ENCODE data around the gene DPCD. TPM values are rescaled to one million over a fixed set of nuclear protein-coding genes. Genes with fewer than 3 reads are reported as not detected.

Gene DPCD
- total and polyA plus RNA-seq, 10 of the 15 experiments (the other 5 are each of a cell fraction or from before 2014, with no cell fraction given) = 9.7 to 50.9 (median 26.3) TPM

GRCh38 chr10:101562231-101562630 is 25.9 kb upstream of the DPCD start:
- DNase-seq (ENCODE audit: low read depth, low spot score) (no peak), ATAC-seq (no peak), FAIRE-seq (no peak)
- Histone ChIP-seq H3K36me3 (ENCODE audit: control insufficient read depth in 2 of 2, insufficient read depth in 2 of 2, low read length in 1 of 2) (no peaks in the 10 kb centered on the region), H3K9me3 (replicated peaks; ENCODE audit: control insufficient read depth, insufficient read depth, low read length) (no peaks in the 10 kb centered on the region), H3K4me1 (ENCODE audit: control insufficient read depth, insufficient read depth, low read length) (peaks cover 18% of the 10 kb centered on the region), H4K20me1 (ENCODE audit: control insufficient read depth, insufficient read depth) (no peaks in the 10 kb centered on the region), H3K27ac (ENCODE audit: control insufficient read depth, insufficient read depth) (no peak overlapping the region), H3K9ac (ENCODE audit: control insufficient read depth, insufficient read depth, low read length) (no peak overlapping the region), H3K79me2 (ENCODE audit: control insufficient read depth, insufficient read depth, low read length) (no peaks in the 10 kb centered on the region), H2AFZ (ENCODE audit: control insufficient read depth, low read depth, low read length) (no peak overlapping the region), H3K27me3 (replicated peaks in 1 of 2; ENCODE audit: control insufficient read depth in 2 of 2, insufficient read depth in 2 of 2, low read length in 1 of 2) (peaks cover 0 to 4% of the 10 kb centered on the region in 2 experiments; a peak in 1 of 4 replicates), H3K4me3 (no peak overlapping the region), H3K4me2 (ENCODE audit: control insufficient read depth, insufficient read depth) (no peak overlapping the region)
- TF ChIP-seq SUPT20H (IDR thresholded peaks at IDR 0.05; ENCODE audit: borderline replicate concordance, control insufficient read depth, low read depth, low read length) = no peak
- no peak for TF ChIP-seq NFIC (IDR thresholded peaks at IDR 0.05; ENCODE audit: low read depth, low read length)
- TF ChIP-seq SUZ12 (IDR thresholded peaks at IDR 0.05; ENCODE audit: unreplicated experiment) = no peak
- no peak for TF ChIP-seq PBX3 (IDR thresholded peaks at IDR 0.05; ENCODE audit: insufficient replicate concordance, low read depth, low read length)
- no peak for TF ChIP-seq KLF5 (IDR thresholded peaks at IDR 0.05; ENCODE audit: partially characterized antibody)
- TF ChIP-seq FOS (IDR thresholded peaks at IDR 0.05; ENCODE audit: borderline replicate concordance, extremely low read depth, insufficient read length) = no peak
- BruUV-seq (replicated peaks) = no TSS peak
- CTCF ChIA-PET = interaction anchor here (1.4 to 2.1 kb wide), 2 partner anchors 16 to 348 kb away, joined by 3 to 5 read pairs; no protein-coding TSS in a partner anchor
- WGBS (ENCODE audit: insufficient coverage, insufficient replicate concordance, low lambda C conversion rate, missing lambda C conversion rate) = 59% methylated on average over 5 of the region's 5 CpGs
- SMC1A ChIA-PET (ENCODE audit: uncharacterized antibody, unreplicated experiment) = no interaction called here
- RAD21 ChIA-PET (ENCODE audit: unreplicated experiment) = no interaction called here
- in situ Hi-C loops (cut with MboI) (no loop called here), intact Hi-C loops (cut with micrococcal nuclease; ENCODE audit: unreplicated experiment) (no loop called here)
- POLR2A ChIA-PET = interaction anchor here (0.6 kb wide), 1 partner anchor 321 kb away, joined by 6 read pairs; no protein-coding TSS in a partner anchor

Measured in GM12878 (cell line).